ENCODE results near the gene NAMPT.

DNA sequence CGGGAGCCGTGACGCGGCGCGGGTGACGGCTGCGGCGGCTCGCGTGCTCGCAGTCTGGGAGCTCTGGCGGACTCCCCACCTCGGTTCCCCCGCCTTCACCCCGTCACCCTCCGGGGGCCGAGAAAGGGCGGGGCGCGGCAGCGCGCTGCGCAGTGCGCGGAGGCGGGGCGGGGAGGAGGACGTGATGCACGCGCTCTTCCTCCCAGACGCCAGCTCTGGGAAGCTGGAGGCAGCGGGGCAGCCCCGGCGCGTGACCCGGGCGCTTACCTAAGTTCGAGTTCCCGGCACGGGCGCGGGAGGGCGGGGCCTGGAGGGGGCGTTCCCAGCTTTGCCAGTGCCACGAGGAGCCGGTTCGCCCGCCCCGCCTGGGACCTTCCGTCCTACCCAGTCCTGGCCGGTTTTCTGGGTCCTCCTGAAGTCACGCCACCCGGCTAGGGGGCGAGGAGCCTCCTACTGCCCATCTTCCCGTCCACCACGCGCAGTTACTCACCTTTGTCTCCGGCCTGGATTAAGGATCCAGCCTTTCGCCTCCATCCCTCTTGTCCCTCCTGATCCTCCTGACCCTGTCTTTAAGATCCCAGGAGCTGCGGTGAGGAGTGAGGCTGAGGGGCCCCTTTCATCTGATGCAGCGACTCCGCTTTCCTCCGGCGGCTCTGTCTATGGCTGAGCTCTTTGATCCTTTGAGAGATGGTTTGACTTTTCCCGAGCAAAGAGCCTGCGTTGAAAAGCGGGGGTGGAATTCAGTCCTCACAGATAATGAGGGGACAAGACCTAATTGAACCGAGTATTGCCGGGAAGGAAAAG lies 470 bp upstream of the NAMPT start:
- TF ChIP-seq EZH2phosphoT487 (IDR thresholded peaks at IDR 0.05; ENCODE audit: borderline replicate concordance, low read length) = no peak
- TF ChIP-seq, protein P1, sequence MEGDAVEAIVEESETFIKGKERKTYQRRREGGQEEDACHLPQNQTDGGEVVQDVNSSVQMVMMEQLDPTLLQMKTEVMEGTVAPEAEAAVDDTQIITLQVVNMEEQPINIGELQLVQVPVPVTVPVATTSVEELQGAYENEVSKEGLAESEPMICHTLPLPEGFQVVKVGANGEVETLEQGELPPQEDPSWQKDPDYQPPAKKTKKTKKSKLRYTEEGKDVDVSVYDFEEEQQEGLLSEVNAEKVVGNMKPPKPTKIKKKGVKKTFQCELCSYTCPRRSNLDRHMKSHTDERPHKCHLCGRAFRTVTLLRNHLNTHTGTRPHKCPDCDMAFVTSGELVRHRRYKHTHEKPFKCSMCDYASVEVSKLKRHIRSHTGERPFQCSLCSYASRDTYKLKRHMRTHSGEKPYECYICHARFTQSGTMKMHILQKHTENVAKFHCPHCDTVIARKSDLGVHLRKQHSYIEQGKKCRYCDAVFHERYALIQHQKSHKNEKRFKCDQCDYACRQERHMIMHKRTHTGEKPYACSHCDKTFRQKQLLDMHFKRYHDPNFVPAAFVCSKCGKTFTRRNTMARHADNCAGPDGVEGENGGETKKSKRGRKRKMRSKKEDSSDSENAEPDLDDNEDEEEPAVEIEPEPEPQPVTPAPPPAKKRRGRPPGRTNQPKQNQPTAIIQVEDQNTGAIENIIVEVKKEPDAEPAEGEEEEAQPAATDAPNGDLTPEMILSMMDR (IDR thresholded peaks at IDR 0.05; ENCODE audit: low read depth, low read length, poor library complexity, severe bottlenecking) = no peak
